Measurements from ENCODE around the gene ABHD14A.
"Not testable (repeated sequence)": the region's sequence is repeated elsewhere in the genome, so short reads cannot be mapped to it uniquely, and the experiment has no call there.

Gene ABHD14A

DNA sequence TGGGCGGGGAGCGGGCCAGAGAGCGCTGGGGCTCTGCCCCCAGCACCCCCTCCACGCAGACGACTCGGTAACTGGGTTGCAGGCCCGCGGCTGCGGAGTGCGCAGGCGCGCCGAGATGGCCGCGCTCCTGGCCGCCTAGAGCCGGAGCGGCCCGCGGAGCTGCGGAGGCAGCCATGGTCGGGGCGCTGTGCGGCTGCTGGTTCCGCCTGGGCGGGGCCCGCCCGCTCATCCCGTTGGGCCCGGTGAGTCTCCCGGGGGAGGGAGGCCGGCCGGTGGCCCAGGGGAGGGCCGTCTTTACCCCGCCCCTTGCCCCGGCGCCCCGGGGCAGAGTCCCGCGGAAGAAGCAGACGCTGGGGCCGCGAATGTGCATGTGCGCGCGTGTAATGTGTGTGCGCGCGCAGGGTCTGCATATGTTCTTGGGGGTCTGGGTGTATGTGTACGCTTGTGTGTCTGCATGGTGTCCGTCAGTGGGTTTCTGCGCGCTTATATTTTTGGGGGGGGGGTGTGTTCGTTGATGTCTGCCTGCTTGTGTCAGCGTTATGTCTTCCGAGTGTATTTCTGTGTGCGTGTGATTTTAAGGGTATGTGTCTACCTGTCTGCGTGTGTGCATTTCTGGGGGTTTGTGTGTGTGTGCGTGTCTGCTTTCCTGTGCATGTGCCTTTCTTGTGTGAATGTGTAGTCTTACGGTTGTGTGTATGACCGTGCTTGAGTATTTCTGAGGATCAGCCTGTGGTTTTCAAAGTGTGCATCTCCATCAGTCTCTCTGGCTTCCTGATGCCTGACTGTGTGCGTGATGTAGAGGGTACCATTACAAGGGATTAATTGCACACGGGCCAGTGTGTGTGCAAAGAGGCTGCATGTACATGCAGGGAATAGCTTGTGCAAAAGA lies at the start of gene ABHD14A:
Gene ABHD14A (plus strand): TSS at position 102 of the 889 bp plus-strand sequence. CDS start 72 bp downstream, at position 174.
- DNase-seq = peak; percentile 54 to 57

DNA sequence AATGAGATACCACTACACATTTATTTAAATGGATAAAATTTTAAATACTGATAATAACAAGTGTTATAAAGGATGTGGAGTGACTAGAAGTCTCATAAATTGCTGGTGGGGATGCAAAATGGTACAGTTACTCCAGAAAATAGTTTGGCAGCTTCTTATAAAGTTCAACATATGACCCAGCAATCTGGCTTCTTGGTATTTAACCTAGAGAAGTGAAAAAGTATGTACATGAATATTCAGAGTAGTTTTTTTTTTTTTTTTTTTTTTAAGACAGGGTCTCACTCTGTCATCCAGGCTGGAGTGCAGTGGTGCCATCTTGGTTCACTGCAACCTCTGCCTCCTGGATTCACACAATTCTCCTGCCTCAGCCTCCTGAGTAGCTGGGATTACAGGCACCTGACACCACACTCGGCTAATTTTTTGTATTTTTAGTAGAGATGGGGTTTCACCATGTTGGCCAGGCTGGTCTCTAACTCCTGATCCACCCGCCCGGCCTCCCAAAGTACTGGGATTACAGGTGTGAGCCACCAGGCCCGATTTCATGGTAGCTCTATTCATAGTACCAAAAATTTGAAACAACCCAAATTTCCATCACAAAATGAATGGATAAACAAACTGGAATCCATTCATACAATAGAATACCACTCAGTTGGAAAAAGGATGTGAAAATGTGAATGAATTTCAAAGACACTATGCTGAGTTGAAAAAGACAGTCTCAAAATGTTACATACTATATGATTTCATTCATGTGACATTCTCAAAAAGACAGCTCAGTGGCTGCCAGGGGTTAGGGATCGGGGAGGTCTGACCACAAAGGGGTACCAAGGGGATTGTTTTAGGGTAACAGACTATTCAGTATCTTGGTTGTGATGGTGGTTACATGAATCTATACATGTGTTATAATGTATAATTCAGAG lies 47.5 kb upstream of the ABHD14A start:
- DNase-seq = no peak

DNA sequence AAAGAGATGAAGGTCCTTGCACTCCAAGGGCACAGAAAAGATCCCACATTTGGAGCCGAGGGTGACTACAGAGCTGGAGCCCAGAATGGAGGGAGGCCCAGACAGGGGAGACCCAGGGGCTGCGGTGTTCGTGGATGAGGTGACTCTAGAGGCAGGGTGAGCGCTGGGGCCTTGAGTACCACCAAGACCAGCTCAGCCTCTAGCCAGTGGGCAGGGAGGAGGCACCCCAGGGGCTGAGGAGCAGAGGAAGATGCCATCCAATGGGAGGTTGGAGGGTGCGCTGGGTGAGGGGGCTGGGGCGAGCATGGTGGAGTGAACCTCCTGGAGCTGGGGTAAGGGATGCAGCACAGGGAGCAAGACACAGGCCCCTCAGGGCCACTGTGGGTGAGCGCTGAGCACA lies 46.4 kb upstream of the ABHD14A start:
- DNase-seq = no peak

DNA sequence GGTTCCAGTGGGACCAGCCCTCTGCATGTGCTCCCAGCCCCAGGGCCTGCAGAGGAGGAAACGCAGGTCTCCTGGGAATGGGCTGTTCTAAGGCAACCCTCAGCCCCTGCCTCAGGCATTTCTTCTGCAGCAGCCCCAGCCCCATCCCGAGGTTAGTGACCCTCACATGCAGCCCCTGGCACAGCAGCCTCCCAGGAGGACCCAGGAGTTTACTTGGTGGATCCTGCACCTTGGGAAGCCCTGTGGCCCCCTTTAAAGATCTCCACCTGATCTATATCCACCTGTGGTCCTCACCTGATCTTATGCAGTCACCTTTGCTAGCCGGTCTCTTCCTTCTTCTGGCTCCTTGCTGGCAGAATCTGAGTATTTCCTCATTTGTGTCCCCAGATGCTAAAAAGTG lies 45.9 kb upstream of the ABHD14A start:
- DNase-seq = not testable (repeated sequence)

DNA sequence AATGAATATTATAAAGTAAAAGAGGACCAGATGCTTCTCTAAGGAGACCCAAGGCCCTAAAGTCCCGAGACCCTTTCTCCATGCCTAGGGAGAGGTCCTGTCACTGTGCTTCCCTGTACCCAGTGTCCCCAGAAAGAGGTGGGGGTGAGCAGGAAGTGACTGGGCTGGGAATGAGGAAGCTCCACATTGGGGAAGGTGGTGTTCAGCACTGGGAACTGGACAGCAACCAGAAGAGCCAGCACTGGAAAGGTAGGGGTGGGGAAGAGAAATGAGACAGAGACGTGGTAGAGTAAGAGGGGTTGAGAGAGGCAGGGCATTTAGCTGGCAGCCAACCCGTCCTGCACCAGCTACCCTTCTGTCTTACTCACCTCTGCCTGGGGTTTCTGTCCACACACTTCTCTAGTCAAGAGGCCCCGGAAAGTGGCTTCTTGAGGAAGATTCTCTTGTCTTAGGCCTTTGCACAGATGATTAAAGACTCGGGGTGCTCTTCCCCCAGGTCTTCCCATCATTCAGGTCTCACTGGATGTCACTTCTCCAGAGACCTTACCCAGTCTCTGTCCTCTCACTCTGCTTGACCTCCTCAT lies 45.4 kb upstream of the ABHD14A start:
- DNase-seq = no peak

DNA sequence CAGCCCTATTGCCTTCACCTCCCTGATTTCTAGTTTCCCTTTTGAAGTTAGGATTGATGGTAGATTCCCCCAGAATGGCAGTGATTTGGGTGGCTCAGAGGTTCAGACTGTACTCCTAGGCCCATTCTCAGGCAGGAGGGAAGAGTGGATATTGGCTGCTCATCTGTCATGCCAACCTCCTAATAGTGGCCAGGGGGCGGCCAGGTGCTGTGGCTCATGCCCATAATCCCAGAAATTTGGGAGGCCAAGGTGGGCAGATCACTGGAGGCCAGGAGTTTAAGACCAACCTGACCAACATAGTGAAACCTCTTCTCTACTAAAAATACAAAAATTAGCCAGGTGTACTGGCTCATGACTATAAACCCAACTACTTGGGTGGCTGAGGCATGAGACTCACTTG lies 44.4 kb upstream of the ABHD14A start:
- no peak for DNase-seq

DNA sequence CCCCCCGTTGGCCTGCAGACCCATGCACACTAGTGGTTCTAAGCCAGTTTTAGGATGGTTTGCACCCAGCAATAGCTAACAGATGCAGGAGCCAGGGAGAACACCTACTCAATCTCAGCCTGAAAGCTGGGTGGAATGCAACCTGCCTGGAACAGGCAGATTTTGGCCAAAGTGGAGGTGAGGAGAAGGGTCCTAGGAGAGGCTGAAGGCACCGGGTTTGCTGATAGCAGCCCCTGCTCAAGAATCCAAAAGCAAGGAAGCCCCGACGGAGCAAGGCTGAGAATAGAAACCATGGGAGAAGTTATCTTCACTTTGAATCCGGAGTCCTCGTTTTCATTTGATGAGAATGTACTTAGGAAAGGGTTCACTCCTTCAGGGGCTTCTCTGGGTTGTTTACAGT lies 43.1 kb upstream of the ABHD14A start:
- DNase-seq = no peak

DNA sequence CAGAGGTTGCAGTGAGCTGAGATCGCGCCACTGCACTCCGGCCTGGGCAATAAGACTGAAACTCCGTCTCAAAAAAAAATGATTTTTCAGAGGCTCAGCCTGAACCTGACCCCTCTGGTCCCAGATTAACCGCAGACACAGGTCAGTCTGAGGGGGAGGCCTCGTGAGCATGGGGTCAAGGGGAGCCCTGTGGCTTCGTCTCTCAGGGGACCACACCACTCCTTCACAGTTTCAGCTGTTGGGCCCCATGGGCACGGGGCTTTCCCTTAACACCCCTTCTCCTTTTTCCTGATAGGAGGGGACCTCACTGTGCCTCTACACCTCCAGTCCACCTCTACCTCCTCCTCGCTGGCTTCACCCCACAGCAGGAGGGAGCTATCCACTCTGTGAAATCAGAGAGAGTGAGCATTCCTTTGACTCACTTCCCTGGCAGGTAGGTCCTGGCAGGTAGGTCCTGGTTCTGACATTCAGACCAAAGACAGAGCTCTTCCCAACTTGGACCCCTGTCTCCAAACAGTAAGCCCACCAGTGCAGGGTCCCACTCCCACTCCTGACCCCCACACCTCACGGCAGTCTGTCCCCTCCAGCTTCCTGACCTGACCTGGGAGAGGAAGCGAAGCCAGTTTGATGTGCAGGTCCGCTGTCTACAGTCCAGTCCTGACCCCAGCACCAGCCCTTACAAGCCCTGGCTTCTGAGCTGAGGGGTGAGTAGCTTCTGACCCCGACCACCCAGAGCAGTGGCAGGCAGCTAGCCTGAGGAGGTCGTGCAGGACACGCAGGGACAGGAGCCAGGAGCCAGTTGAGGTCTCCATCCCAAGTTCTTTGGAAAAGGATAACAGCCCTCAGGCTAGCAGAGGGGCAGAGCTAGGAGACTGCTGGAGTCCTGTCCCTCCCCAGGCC lies 42.1 kb upstream of the ABHD14A start:
- no peak for DNase-seq

DNA sequence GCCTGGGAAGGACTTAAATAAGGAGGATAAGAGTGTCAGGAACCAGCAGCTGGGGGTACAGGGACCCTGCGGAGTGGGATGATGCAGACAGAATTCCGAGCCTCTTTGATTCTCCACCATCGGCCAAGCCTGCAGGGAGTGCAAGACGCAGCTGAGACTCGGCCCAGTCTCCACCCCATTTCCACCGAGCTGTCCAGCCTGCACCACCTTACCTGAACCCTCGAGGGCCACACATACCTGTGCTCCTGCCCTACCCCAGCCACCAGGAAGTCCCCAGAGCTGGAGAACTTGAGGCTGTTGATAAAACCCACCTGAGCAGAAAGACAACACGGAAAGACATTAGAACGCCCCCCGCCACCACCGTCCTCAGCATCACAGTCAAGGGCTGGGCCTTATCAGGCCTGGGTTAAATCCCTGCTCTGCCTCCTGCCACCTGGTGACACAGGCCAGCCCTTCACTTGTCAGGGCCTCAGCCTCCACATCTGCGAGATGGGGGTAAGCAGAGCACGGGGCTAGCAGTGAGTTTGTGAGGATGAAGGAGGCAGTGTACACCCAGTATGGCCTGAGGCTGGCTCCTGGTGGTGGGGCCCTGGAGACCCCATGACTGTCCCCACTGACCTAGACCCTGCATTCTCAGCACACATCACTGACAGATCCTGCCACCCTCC lies 41.3 kb upstream of the ABHD14A start:
- no peak for DNase-seq

DNA sequence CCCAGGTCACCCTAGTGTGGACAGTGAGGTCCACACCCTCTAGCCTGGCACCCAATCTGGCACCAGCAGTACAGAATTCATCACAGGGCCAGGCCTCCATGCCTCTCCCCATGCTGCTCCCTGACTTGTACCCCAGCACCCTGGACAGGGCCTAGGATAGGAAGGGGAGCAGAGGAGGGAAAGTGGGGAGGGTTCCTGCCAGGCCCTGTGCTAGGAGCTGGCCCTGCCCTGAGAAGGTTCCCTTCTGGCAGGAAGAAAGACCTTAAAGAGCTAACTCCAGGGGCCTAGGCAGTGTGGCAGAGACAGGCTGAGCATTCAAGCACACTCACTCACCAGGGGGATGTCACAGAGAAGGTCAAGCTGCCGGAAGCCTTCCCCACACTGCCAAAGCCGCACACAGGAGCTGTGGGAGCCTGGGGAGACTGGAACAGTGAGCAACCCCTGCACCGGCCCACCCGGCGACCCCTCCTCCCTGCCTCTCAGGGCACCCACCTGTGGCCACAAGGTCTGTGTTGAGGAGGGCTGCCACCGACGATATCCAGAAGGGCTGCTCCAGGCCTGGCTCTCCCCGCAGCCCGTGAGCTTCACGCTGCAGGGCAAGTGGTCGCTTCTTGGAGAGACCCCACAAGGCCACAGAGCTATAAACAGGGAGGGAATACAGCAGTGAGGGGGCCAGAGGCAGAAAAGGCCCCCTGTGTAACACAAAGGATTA lies 40.6 kb upstream of the ABHD14A start:
- no peak for DNase-seq

DNA sequence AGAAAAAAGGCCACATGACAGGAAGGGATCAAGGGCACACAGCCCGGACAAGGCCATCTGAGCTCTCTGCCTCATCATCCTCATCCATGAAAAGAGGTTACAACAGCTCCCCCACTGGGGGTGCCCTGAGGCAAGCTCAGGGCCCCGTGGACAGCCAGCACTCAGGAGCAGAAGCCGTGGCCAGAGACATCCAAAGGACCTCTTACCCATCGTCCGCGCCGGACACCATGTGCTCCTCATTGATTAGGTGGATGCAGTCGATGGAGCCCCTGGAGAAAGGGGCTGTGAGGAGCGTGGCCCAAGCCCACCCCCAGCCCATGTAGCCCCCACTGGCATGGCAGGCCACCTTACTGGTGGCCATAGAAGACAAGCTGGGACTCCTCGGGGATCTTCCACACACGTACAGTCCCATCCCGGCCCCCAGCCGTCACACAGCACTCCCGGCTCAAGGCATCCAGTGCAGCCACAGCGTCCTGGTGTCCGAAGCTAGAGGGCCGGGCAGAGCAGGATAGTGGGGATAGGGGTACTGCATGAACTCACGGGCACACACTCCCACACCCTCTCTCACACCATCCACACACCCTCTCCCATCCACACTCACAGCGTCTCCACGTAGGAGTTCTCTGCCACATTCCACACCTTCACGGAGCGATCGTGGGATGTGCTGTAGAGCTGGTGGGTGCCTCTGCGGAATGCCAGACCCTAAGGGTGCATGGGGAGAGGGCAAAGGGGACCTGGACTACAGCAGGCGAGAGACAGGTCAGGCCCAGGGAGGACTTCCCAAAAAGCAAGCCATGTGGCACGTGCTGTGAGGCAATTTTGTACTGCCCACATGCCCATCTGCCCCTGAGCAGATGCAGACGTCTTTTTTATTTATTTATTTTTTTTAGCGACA lies 39.6 kb upstream of the ABHD14A start:
- no peak for DNase-seq

DNA sequence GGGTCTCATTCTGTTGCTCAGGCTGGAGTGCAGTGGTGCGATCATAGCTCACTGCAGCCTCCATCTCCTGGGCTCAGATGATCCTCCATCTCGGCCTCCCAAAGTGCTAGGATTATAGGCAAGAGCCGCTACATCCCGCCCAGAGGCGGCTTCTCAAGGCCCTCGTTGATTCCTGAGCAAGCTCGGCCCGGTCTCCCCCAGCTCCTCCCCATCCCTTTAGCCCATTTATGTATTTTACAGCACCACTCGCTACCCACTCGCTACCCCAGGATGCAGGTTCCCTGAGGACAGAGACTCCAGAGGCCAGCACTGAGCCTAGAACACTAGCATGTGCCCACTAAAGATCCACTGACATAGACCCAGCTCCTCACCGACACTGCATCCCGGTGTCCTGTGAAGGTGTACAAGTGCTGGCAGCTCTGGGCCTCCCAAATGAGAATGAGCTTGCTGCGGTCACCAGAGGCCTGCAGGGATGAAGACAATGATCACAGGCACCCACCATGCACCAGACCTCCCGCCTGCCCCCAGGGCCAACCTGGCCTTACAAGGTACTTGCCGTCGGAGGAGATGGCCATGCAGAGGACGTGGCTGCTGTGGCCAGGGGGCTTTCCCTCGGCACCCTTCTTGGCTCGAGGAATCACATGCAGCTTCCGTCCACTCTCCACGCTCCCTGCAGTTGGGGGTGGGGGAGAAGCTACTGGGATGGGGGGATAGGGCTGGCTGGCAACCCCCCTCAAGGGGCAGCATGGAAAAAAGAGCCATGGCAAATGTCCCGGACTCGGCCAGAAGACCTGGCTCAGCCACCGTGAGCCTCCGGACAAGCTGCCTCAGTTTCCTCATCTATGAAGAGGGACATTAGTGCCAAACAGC lies 38.7 kb upstream of the ABHD14A start:
- no peak for DNase-seq

DNA sequence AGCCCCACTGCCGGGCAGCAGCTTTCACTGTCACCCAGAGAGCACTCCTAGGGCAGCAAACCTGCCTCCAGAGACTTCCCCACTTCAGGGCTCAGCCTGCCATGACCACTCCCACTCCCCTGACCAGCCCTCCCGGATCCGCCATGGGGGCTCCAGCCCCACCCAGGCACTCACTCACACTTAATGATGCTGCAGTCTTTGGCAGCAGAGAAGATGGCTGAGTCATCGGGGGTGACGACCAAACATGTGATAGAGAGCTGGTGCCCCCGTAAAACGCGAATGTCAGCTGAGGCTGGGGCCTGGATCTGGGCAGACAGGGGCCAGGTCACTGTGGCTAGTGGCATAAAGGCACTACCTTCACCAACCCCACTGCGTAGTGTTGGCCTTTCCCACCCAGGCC lies 37.9 kb upstream of the ABHD14A start:
- DNase-seq = no peak

DNA sequence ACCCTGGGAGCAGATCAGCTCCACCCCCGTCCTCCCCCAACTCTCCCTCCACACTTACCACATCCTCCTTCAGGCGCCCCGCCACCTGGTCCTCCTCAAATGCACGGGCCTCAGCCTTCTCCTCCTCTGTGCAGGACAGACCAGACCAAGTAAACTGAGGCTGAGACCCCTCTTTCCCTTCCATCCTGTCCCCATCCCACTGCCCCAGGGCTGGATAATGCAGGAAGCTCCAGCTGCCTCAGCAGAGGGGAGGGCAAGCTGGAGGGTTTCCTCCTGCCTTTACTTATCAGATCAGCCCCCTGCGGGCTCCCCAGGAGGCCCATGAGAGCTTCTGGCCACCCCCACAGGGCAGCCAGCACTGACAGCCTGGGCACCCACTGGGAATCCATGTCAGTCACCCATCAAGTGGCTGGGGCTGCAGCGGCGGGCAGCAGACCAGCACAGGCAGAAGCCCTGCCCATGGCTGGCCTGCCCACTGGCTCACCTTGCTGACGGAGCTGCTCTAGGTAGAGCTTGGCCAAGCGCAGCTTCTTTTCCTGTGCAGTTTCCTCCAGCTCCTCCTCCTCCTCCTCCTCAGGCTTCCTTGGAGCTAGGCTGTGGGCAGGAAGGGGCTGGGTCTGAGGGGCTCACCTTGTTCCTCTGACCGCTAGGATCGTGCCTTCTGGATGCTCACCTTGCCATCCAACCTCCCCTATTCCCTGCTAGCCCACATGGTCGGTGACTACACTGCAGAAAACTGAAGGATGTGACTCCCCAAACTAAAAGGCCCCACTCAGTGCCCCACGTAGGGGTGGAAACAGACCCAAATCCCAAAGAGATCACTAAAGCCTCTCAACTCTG lies 37.0 kb upstream of the ABHD14A start:
- DNase-seq = no peak

DNA sequence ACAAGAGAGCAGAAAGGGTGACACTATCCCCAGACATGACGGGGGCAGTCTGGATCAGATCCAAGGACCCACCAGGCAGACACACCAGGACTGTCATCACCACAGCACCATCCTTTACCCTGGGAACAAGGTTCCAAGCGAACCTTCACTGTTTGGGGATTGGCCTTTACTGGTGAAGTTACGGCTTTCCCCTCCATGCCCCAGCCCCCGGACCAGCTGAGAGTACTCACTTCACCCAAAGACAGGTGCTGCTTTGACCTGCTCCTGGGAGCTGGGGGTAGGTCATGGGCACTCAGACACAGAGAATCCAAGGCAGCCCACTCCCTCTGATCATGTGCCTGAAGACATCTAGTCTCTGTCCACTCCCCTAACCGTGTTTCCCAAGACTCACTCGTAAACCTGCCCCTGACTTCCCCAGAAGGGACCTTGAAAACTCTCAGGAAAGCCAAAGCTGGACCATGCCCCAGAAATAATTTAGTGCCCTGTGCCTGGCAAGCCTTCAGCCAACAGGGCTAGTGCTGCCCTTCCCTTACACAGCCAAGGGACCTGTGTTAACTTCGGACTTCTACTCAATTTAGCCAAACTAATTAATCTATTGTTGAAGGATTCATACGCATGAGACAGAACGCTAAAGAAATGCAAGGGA lies 36.0 kb upstream of the ABHD14A start:
- DNase-seq = no peak

DNA sequence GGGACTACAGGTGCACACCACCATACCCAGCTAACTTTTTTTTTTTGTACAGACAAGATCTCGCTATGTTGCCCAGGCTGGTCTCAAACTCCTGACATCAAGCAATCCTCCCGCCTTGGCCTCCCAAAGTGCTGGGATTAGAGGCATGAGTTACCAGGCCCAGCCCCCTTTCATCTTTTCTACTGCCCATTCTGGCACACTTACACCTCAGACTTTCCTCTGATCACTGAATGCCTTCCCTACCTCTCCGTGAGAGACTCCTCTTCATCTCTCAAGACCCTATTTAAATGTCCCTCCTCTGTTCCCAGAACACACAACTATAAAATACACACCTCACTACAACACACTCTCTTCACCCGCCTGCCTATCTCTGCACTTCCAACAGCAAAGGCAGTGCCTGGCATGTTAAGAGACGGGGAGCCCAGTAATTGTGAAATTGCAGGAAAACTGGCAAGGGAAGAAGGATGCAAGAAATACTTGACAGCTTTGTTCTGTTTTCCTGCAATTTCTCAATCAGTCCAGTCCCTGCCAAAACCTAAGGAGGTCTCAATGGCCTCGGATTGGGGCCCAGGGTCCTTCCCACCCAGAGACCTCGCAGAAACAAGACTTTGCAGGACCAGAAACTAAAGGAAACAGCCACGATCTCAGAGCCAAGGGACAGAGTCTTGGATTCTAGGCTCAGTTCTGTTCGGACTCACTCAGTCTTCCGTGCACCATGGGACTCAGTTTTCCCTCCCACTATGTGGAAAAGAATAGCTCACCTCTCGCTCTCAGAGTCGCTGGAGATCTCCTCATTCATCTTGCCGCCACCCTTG lies 34.0 kb upstream of the ABHD14A start:
- DNase-seq = no peak

DNA sequence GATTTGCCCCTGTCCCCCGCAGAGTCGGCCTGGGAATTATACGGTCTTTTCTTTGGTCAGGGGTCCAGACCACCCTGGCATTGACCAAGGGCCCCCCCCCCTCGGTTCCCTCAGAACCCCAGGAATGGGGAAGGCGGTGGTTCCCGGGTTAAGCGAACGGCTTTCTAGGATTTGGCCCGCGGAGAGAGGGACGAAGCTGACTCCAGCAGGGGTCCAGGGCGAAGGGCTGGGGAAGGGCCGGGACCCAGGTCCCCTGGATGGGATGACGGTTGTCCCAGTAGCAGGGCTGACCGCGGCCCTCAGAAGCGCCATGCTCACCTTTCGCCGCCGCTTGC lies 33.4 kb upstream of the ABHD14A start:
- DNase-seq = no peak
